ENCODE results near the gene TBC1D5. TPM values are rescaled to one million over a fixed set of nuclear protein-coding genes. Genes with fewer than 3 reads are reported as not detected.

The TBC1D5 gene
- total RNA-seq, 1 experiment from 2014 or later = 181 TPM

- Histone ChIP-seq H3K79me2 (ENCODE audit: low read length) (no peaks in the 10 kb centered on the region), H3K9ac (ENCODE audit: low read length) (no peak overlapping the region), H2AFZ (ENCODE audit: low read length) (no peak overlapping the region), H3K4me2 (ENCODE audit: low read depth, low read length, poor library complexity, severe bottlenecking) (no peak overlapping the region), H4K20me1 (ENCODE audit: insufficient read depth, low read depth, low read length) (no peaks in the 10 kb centered on the region), H3K9me3 (ENCODE audit: low read length) (no peaks in the 10 kb centered on the region), H3K27ac (ENCODE audit: low read length) (no peak overlapping the region), H3K4me1 (ENCODE audit: low read length) (peaks cover 31% of the 10 kb centered on the region), H3K4me3 (ENCODE audit: low read length) (no peak overlapping the region), H3K36me3 (ENCODE audit: insufficient read depth, low read length) (no peaks in the 10 kb centered on the region), H3K9me2 (replicated peaks; ENCODE audit: insufficient read depth, low read length) (no peaks in the 10 kb centered on the region), H3K27me3 (ENCODE audit: low read length) (no peaks in the 10 kb centered on the region)
- no peak for DNase-seq
Observed at GRCh38 chr3:17232442-17232841, 510.0 kb downstream of the TBC1D5 start.

- Histone ChIP-seq H3K4me1 (ENCODE audit: low read length) (peaks cover 31% of the 10 kb centered on the region), H4K20me1 (ENCODE audit: insufficient read depth, low read depth, low read length) (no peaks in the 10 kb centered on the region), H3K9ac (ENCODE audit: low read length) (no peak overlapping the region), H3K27ac (ENCODE audit: low read length) (no peak overlapping the region), H3K79me2 (ENCODE audit: low read length) (no peaks in the 10 kb centered on the region), H2AFZ (ENCODE audit: low read length) (no peak overlapping the region), H3K36me3 (ENCODE audit: insufficient read depth, low read length) (no peaks in the 10 kb centered on the region), H3K4me2 (ENCODE audit: low read depth, low read length, poor library complexity, severe bottlenecking) (peak overlapping the region; percentile 15), H3K4me3 (ENCODE audit: low read length) (no peak overlapping the region), H3K27me3 (ENCODE audit: low read length) (no peaks in the 10 kb centered on the region), H3K9me3 (ENCODE audit: low read length) (no peaks in the 10 kb centered on the region), H3K9me2 (replicated peaks; ENCODE audit: insufficient read depth, low read length) (no peaks in the 10 kb centered on the region)
- DNase-seq = peak; percentile 52
Observed at GRCh38 chr3:17231537-17232261, 510.7 kb downstream of the TBC1D5 start.

GRCh38 chr3:17227472-17227871, 515.0 kb downstream of the TBC1D5 start:
- Histone ChIP-seq H3K27ac (ENCODE audit: low read length) (no peak overlapping the region), H3K4me3 (ENCODE audit: low read length) (no peak overlapping the region)

GRCh38 chr3:17221529-17221928, 520.9 kb downstream of the TBC1D5 start:
- Histone ChIP-seq H2AFZ (ENCODE audit: low read length) (no peak overlapping the region), H3K27ac (ENCODE audit: low read length) (no peak overlapping the region), H3K4me2 (ENCODE audit: low read depth, low read length, poor library complexity, severe bottlenecking) (no peak overlapping the region), H3K9me3 (ENCODE audit: low read length) (no peaks in the 10 kb centered on the region), H3K4me1 (ENCODE audit: low read length) (no peaks in the 10 kb centered on the region), H3K79me2 (ENCODE audit: low read length) (no peaks in the 10 kb centered on the region), H3K9me2 (replicated peaks; ENCODE audit: insufficient read depth, low read length) (no peaks in the 10 kb centered on the region), H3K9ac (ENCODE audit: low read length) (no peak overlapping the region), H4K20me1 (ENCODE audit: insufficient read depth, low read depth, low read length) (no peaks in the 10 kb centered on the region), H3K27me3 (ENCODE audit: low read length) (no peaks in the 10 kb centered on the region), H3K4me3 (ENCODE audit: low read length) (no peak overlapping the region), H3K36me3 (ENCODE audit: insufficient read depth, low read length) (no peaks in the 10 kb centered on the region)
- no peak for DNase-seq

More at GRCh38 chr3:17227472-17227871, 515.0 kb downstream of the TBC1D5 start:
- Histone ChIP-seq H2AFZ (ENCODE audit: low read length) (no peak overlapping the region), H3K9ac (ENCODE audit: low read length) (no peak overlapping the region), H3K4me2 (ENCODE audit: low read depth, low read length, poor library complexity, severe bottlenecking) (no peak overlapping the region), H4K20me1 (ENCODE audit: insufficient read depth, low read depth, low read length) (no peaks in the 10 kb centered on the region), H3K4me1 (ENCODE audit: low read length) (peaks cover 15% of the 10 kb centered on the region), H3K36me3 (ENCODE audit: insufficient read depth, low read length) (no peaks in the 10 kb centered on the region), H3K9me2 (replicated peaks; ENCODE audit: insufficient read depth, low read length) (no peaks in the 10 kb centered on the region), H3K27me3 (ENCODE audit: low read length) (no peaks in the 10 kb centered on the region), H3K79me2 (ENCODE audit: low read length) (no peaks in the 10 kb centered on the region), H3K9me3 (ENCODE audit: low read length) (no peaks in the 10 kb centered on the region)
- DNase-seq = no peak

- DNase-seq = no peak
- Histone ChIP-seq H3K36me3 (ENCODE audit: insufficient read depth, low read length) (no peaks in the 10 kb centered on the region), H3K9me3 (ENCODE audit: low read length) (no peaks in the 10 kb centered on the region), H3K9ac (ENCODE audit: low read length) (no peak overlapping the region), H2AFZ (ENCODE audit: low read length) (no peak overlapping the region), H3K27me3 (ENCODE audit: low read length) (no peaks in the 10 kb centered on the region), H3K4me3 (ENCODE audit: low read length) (no peak overlapping the region), H4K20me1 (ENCODE audit: insufficient read depth, low read depth, low read length) (no peaks in the 10 kb centered on the region), H3K4me2 (ENCODE audit: low read depth, low read length, poor library complexity, severe bottlenecking) (no peak overlapping the region), H3K27ac (ENCODE audit: low read length) (no peak overlapping the region), H3K79me2 (ENCODE audit: low read length) (no peaks in the 10 kb centered on the region), H3K4me1 (ENCODE audit: low read length) (no peaks in the 10 kb centered on the region), H3K9me2 (replicated peaks; ENCODE audit: insufficient read depth, low read length) (no peaks in the 10 kb centered on the region)
Observed at GRCh38 chr3:17219593-17219992, 522.8 kb downstream of the TBC1D5 start.

- no peak for DNase-seq
- no peaks in the 10 kb centered on the region for H3K79me2 ChIP-seq (ENCODE audit: low read length)
- no peak overlapping the region for H2AFZ ChIP-seq (ENCODE audit: low read length)
- no peaks in the 10 kb centered on the region for H3K27me3 ChIP-seq (ENCODE audit: low read length)
- no peak overlapping the region for H3K4me2 ChIP-seq (ENCODE audit: low read depth, low read length, poor library complexity, severe bottlenecking)
- H3K36me3 ChIP-seq (ENCODE audit: insufficient read depth, low read length) = no peaks in the 10 kb centered on the region
- no peaks in the 10 kb centered on the region for H3K4me1 ChIP-seq (ENCODE audit: low read length)
- H3K4me3 ChIP-seq (ENCODE audit: low read length) = no peak overlapping the region
- H3K9me3 ChIP-seq (ENCODE audit: low read length) = no peaks in the 10 kb centered on the region
- no peak overlapping the region for H3K27ac ChIP-seq (ENCODE audit: low read length)
- no peaks in the 10 kb centered on the region for H3K9me2 ChIP-seq (replicated peaks; ENCODE audit: insufficient read depth, low read length)
- no peaks in the 10 kb centered on the region for H4K20me1 ChIP-seq (ENCODE audit: insufficient read depth, low read depth, low read length)
- no peak overlapping the region for H3K9ac ChIP-seq (ENCODE audit: low read length)
Observed at GRCh38 chr3:17218587-17218986, 523.8 kb downstream of the TBC1D5 start.

- Histone ChIP-seq H3K9me2 (replicated peaks; ENCODE audit: insufficient read depth, low read length) (no peaks in the 10 kb centered on the region), H3K4me2 (ENCODE audit: low read depth, low read length, poor library complexity, severe bottlenecking) (no peak overlapping the region), H3K4me3 (ENCODE audit: low read length) (no peak overlapping the region), H2AFZ (ENCODE audit: low read length) (no peak overlapping the region), H3K27me3 (ENCODE audit: low read length) (no peaks in the 10 kb centered on the region), H3K36me3 (ENCODE audit: insufficient read depth, low read length) (no peaks in the 10 kb centered on the region), H3K4me1 (ENCODE audit: low read length) (no peaks in the 10 kb centered on the region), H3K9me3 (ENCODE audit: low read length) (no peaks in the 10 kb centered on the region), H4K20me1 (ENCODE audit: insufficient read depth, low read depth, low read length) (no peaks in the 10 kb centered on the region), H3K79me2 (ENCODE audit: low read length) (no peaks in the 10 kb centered on the region), H3K27ac (ENCODE audit: low read length) (no peak overlapping the region), H3K9ac (ENCODE audit: low read length) (no peak overlapping the region)
- no peak for DNase-seq
Observed at GRCh38 chr3:17217588-17217987, 524.8 kb downstream of the TBC1D5 start.

- Histone ChIP-seq H4K20me1 (ENCODE audit: insufficient read depth, low read depth, low read length) (no peaks in the 10 kb centered on the region), H3K9ac (ENCODE audit: low read length) (no peak overlapping the region), H3K9me2 (replicated peaks; ENCODE audit: insufficient read depth, low read length) (no peaks in the 10 kb centered on the region), H3K27me3 (ENCODE audit: low read length) (no peaks in the 10 kb centered on the region), H3K36me3 (ENCODE audit: insufficient read depth, low read length) (no peaks in the 10 kb centered on the region), H3K27ac (ENCODE audit: low read length) (no peak overlapping the region), H2AFZ (ENCODE audit: low read length) (no peak overlapping the region), H3K9me3 (ENCODE audit: low read length) (no peaks in the 10 kb centered on the region), H3K4me1 (ENCODE audit: low read length) (no peaks in the 10 kb centered on the region), H3K4me3 (ENCODE audit: low read length) (no peak overlapping the region), H3K79me2 (ENCODE audit: low read length) (no peaks in the 10 kb centered on the region), H3K4me2 (ENCODE audit: low read depth, low read length, poor library complexity, severe bottlenecking) (no peak overlapping the region)
- DNase-seq = no peak
Observed at GRCh38 chr3:17213102-17213501, 529.3 kb downstream of the TBC1D5 start.
